HG03159 (cell line): Measurements from ENCODE around the gene AFG1L.
A peak's percentile ranks its signal among the peaks of the same experiment; 100 is the strongest.
"Not testable (repeated sequence)": the region's sequence is repeated elsewhere in the genome, so short reads cannot be mapped to it uniquely, and the experiment has no call there.

Experiments
- ATAC-seq: cut with Tn5 transposase; IDR thresholded peaks from one replicate; pipeline ENCODE4 v1.9.1; 2021; ENCODE audit warnings: mild to moderate bottlenecking, moderate library complexity; ENCODE audit not compliant: unreplicated experiment

AFG1L gene

GRCh38 chr6:108550256-108550655, 255.4 kb downstream of the AFG1L start:
- ATAC-seq = no peak

GRCh38 chr6:108555399-108556052, 260.7 kb downstream of the AFG1L start:
- ATAC-seq = no peak

GRCh38 chr6:108556250-108556649, 261.4 kb downstream of the AFG1L start:
- ATAC-seq = no peak

- ATAC-seq = no peak
These were observed 262.1 kb downstream of the AFG1L start for GRCh38 chr6:108556866-108557493.

- ATAC-seq = no peak
These were observed 262.9 kb downstream of the AFG1L start for GRCh38 chr6:108557494-108558371.

GRCh38 chr6:108558372-108559096, 263.7 kb downstream of the AFG1L start:
- ATAC-seq = peak; percentile 60

- peak; percentile 34 for ATAC-seq
These were observed 264.4 kb downstream of the AFG1L start for GRCh38 chr6:108559097-108559883.

- ATAC-seq = no peak
These were observed 265.1 kb downstream of the AFG1L start for GRCh38 chr6:108559884-108560462.

GRCh38 chr6:108560463-108561308, 265.8 kb downstream of the AFG1L start, which contains the start of gene FOXO3:
Gene FOXO3, plus strand, starts transcription at chr6:108560917. Its CDS starts 292 bp downstream, at chr6:108561209.
- ATAC-seq = no peak

- not testable (repeated sequence) for ATAC-seq
These were observed 266.4 kb downstream of the AFG1L start for GRCh38 chr6:108561309-108561647.

GRCh38 chr6:108561742-108562502, 267.1 kb downstream of the AFG1L start:
- ATAC-seq = no peak

GRCh38 chr6:108562503-108562993, 267.7 kb downstream of the AFG1L start:
- no peak for ATAC-seq

GRCh38 chr6:108563292-108563691, 268.4 kb downstream of the AFG1L start:
- no peak for ATAC-seq

- ATAC-seq = no peak
These were observed 269.3 kb downstream of the AFG1L start for GRCh38 chr6:108564178-108564577.

- peak; percentile 83 for ATAC-seq
These were observed 270.4 kb downstream of the AFG1L start for GRCh38 chr6:108565091-108565766.

GRCh38 chr6:108565893-108566292, 271.0 kb downstream of the AFG1L start:
- ATAC-seq = peak; percentile 44

- ATAC-seq = no peak
These were observed 271.6 kb downstream of the AFG1L start for GRCh38 chr6:108566406-108566805.
